NAMALWA (cell line): ENCODE results near the gene TMED6.

Source experiments
- DNase-seq: peaks from one replicate; pipeline ENCODE4 v3.0.0-alpha.2; 2015; ENCODE audit warnings: low spot score

Gene TMED6

DNA sequence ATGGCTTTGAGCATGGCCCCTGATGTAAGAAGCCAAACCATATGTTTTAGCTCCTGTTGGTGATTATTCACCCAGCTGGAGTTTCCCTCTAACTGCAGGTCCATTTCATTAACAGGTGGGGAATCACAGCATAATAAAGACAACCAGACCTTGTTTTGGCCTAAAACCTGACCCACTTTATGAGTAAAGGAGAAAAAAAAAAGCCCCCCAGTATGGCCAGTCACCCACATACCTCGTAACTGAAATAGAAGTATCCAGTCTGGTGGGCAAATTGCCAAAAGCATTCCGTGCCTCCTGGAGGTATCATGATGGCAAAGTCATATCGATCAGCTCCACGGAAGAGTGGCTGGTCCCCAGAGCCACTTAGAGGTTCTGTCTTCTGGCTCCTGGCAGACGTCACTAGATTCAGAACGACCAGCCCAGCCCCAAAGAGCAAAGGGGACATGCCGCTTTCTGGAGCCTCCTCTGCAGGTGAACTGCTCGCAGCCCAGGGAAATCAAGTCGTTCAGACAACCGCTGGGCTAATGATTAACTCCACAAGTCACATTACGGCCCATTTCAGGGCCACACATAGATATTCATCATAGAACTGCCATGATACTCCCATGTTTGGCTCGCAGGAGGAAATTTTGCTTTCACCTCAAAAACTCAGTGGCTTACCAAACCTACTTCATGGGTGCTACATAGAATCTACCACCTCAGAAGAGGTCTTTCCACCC is at the start of gene TMED6:
TMED6 (minus strand) TSS at position 478 of the 719 bp plus-strand sequence; CDS start at position 445, 33 bp downstream.
- DNase-seq: no peak

DNA sequence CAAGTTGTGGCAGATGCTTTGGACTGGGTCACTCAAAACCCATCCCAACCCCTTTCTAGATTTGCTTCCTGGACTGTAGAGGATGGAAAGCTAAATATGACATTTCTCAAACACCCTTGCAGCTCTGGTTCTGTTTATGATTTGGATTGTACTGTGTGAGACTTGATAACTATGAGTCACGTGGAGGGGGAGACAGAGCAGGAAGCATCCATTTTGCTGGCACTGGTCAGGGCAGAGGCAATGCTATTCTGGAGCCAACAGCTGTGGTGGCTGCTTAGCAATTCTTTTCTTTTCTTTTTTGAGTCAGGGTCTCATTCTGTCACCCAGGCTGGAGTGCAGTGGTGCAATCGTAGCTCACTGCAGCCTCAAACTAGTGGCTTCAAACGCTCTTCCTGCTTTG is 47.8 kb upstream of the TMED6 start:
- DNase-seq: no peak

- peak; percentile 24 for DNase-seq
Measured at GRCh38 chr16:69397821-69398521, 46.4 kb upstream of the TMED6 start.

GRCh38 chr16:69396187-69397061 is 44.8 kb upstream of the TMED6 start:
- DNase-seq: peak; percentile 88

DNA sequence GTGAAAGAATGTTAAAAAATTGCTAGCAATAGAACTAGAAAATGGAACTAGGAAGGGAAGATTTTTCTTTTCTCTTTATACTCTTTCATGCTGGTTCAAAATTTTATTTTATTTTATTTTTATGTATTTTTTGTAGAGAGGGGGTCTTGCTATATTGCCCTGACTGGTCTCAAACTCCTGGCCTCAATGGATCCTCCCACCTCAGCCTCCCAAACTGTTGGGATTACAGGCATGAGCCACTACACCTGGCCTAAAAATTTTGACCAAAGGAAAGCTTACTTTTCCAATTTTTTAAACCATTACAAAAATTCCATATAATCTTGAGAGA is 44.2 kb upstream of the TMED6 start:
- DNase-seq: no peak

DNA sequence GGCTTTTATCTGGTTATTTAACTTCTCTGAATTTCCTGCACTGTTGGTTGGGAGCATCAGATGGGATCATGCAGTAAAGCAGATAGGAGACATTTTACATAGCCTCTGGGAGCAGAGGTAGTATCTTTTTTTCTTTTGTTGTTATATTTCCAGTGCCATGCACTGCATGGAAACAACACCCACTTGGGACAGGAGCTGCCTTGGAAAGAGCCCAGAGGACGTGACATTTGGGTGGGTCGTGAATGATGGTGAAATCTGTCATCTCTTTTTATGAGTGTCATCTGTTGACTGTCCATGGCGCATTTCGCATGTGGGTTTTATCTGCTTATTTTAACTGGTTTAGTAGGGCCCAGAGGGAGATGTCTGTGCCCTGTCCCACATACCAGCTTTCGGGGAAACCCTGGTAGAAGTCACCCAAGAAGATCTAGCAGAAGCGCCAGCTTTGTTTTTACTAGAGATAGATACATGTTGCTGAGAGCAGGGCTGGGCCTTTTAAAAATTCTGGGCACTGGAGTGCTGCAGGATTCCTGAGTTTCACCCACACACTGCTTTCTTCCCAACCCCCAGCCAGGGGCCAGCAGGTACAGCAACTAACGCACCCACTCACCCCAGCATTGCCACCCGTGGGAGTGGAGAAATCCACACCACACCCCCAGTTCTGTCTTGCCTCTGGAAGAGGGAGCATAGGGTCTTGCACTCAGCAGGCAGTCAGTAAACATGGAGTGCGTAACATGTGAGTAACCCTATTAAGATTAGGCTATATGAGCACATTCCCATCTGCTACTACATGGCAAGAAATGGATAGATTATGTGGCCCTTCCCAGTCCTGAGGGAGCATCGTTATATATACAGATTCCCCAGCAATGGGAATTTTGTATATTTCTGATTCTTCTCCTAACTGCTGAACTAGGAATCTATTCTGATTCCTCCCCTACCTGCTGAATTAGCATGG is 42.6 kb upstream of the TMED6 start:
- no peak for DNase-seq

GRCh38 chr16:69386596-69386995 is 35.0 kb upstream of the TMED6 start:
- DNase-seq: no peak

DNA sequence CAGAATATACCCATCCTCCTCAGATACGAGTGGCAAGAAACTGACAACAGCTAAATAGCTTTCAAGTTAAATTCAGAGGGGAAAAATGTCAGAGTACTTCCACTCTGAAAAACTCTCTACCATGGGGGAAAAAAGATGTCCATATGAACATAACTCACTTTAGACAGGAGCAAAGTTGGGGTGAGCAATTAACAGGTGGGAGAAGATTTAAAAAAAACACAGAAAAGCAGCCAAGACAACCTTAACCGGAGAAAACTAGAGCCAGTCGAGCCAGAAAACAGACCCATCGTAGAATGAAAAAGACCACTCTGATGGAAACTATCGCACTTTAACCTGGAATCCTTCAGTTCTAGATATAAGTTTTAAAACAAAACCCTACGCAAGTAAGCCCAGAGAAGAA is 33.4 kb upstream of the TMED6 start:
- DNase-seq: peak; percentile 44

GRCh38 chr16:69382421-69382820 is 30.8 kb upstream of the TMED6 start:
- no peak for DNase-seq

DNA sequence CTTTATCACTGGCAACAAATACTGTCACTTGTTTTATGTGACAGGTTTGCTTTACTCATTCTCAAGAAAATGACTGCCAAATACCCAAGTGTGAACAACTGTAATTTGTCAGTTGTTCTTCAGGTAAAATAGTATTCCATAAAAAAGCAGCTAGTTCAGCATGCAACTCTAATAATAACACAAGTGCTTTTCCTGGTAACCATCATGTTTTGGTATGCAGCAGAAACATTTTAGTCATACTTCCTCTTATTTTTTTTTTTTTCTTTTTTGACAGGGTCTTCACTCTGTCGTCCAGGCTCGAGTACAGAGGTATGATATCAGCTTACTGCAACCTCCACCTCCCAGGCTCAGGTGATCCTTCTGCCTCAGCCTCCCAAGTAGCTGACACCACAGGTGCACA is 29.6 kb upstream of the TMED6 start:
- peak; percentile 38 for DNase-seq

DNA sequence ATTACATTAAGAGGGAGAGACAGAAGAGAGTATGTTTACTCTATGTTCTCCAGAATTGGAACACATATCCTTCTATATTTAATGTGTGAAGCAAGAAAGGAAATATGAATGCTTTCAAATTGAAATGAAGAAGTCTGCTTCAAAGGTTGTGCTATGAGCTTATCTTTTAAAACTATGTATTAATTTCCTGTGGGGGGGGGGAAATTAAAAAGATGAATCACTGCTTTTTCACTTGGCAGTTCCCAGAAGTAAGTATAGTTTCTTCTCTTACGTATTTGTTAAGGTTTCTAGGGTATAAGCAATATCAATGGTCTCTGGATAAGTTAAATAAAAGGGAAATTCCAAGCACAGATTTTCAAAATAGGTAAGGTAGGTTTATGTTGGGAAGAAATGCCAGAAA is 27.2 kb upstream of the TMED6 start:
- DNase-seq: no peak

DNA sequence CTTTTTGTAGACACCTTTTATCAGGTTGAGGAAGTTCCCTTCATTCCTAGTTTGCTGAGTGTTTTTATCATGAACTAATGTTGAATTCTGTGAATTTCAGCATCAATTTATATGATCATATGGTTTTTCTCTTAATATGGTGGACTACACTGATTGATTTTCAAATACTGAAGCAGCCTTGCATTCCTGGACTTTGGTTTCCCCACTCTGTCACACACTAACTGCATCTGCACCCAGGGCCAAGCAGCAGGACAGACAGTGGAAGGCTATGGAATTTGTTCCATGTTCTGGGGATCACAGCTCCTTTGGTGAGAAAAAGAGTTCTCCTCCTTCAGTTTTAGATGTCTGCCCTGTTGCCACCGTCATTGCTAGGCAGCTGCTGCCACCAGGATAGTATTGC is 26.4 kb upstream of the TMED6 start:
- no peak for DNase-seq

DNA sequence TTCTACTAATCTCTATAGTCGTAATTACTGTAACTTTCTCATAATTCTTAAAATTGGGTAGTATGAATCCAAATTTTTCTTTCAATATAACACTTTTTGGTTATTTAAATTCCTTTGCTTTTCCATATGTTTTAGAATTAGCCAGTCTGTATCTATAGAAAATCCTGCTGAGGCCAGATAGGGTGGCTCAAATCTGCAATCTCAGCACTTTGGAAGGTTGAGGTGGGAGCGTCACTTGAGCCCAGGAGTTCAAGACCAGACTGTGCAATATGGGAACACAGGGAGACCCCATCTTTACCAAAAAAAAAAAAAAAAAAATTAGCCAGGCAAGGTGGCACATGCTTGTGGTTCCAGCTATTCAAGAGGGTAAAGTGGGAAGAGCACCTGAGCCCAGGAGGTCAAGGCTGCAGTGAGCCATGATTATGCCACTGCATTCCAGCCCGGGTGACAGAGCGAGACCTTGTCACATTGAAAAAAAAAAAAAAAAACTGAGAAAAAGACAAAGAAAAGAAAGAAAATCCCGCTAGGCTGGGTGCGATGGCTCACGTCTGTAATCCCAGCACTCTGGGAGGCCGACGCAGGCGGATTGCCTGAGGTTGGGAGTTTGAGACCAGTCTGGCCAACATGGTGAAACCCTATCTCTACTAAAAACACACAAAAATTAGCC is 24.9 kb upstream of the TMED6 start:
- DNase-seq: no peak

DNA sequence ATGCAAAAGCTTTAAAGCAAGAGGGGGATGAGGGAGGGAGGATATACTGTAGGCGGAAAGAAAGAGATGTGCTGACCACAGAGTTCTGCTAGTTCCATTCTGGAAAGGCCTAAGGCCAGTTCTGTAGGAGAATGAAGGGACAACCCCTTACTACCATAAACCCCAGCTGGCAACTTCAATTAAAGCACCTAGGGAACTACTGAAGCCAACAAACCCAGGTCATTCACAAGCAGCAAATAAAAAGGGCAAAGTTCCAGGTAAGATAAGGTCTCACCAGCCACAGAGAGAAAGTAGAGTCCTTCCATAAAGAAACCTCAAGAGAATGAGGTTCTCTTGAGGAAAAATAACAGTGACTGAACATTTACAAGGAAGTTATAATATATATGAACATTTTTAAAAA is 21.4 kb upstream of the TMED6 start:
- DNase-seq: no peak

DNA sequence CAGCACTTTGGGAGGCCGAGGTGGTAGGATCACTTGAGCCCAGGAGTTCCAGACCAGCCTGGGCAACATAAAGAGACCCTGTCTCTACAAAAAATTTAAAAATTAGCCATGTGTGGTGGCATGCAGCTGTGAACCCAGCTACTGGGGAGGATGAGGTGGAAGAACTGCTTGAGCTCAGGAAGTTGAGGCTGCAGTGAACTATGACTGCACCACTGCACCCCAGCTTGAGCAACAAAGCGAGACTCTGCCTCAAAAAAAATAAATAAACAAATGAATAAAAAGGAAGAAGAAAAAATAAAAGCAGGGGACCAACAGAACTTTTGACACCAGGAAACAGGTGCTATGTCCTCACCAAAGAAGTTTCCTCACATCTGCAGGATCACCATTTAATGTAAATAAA is 20.0 kb upstream of the TMED6 start:
- peak; percentile 93 for DNase-seq

GRCh38 chr16:69368866-69369265 is 17.3 kb upstream of the TMED6 start:
- no peak for DNase-seq

GRCh38 chr16:69367980-69368379 is 16.4 kb upstream of the TMED6 start:
- DNase-seq: no peak

- DNase-seq: no peak
Measured at GRCh38 chr16:69366431-69366830, 14.8 kb upstream of the TMED6 start.

DNA sequence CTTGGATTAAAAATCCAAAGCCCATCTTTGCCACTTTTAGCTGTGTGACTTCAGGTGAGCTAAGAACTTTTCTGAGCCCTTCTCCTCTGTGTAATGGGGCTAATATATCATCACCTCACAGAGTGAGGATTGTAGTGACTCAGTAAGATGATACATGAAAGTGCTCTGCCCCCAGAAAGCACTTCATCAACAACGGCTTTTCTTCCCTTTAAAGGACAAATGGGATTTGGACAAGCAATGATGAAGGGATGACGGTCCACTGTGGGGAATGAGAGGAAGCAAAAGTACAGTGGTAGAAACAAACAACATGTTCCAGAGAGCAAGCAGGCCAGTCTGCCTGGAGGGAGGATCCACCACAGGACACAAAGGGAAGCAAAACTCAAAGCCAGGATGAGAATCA is 14.3 kb upstream of the TMED6 start:
- no peak for DNase-seq

GRCh38 chr16:69364088-69364487 is 12.5 kb upstream of the TMED6 start:
- no peak for DNase-seq

GRCh38 chr16:69363281-69363717 is 11.7 kb upstream of the TMED6 start:
- DNase-seq: no peak
